GM13976 (cell line): ENCODE results near the gene ALDH16A1.
A peak's percentile ranks its signal among the peaks of the same experiment; 100 is the strongest.

Source experiments
- DNase-seq: peaks from one replicate; pipeline ENCODE4 v3.0.0; 2012; ENCODE audit warnings: low spot score
- CTCF ChIP-seq: IDR thresholded peaks from 2 replicates; pipeline ENCODE4 v1.5.1; 2012; ENCODE audit warnings: borderline replicate concordance, mild to moderate bottlenecking; ENCODE audit not compliant: insufficient read depth; ENCODE audit errors: extremely low read depth, missing control alignments, control extremely low read depth
- in situ Hi-C: fragments of 300-500 bp; cut with MboI; formaldehyde crosslinking; loops from one replicate; pipeline ENCODE4 v1.12.0; 2022; ENCODE audit warnings: low sequenced_read_pairs, mixed read lengths, inconsistent platforms; ENCODE audit not compliant: unreplicated experiment

Gene ALDH16A1

GRCh38 chr19:49433240-49433901 is 19.7 kb upstream of the ALDH16A1 start:
- no peak for DNase-seq
- TF ChIP-seq CTCF, result no peak
- in situ Hi-C loops, result loop anchor here (25.0 kb wide), 1 partner anchor 171 kb away; no protein-coding TSS in a partner anchor

GRCh38 chr19:49434907-49435583 is 18.0 kb upstream of the ALDH16A1 start:
- in situ Hi-C loops, result loop anchor here (25.0 kb wide), 1 partner anchor 173 kb away; no protein-coding TSS in a partner anchor
- TF ChIP-seq CTCF, result no peak
- no peak for DNase-seq

GRCh38 chr19:49435670-49436069 is 17.4 kb upstream of the ALDH16A1 start:
- DNase-seq, result no peak
- in situ Hi-C loops, result loop anchor here (25.0 kb wide), 1 partner anchor 173 kb away; no protein-coding TSS in a partner anchor
- no peak for TF ChIP-seq CTCF

- peak; percentile 68 for DNase-seq
- in situ Hi-C loops, result loop anchor here (25.0 kb wide), 1 partner anchor 174 kb away; no protein-coding TSS in a partner anchor
- TF ChIP-seq CTCF, result no peak
Observed at GRCh38 chr19:49436381-49437017, 16.5 kb upstream of the ALDH16A1 start.

GRCh38 chr19:49437231-49437630 is 15.8 kb upstream of the ALDH16A1 start:
- in situ Hi-C loops, result loop anchor here (25.0 kb wide), 1 partner anchor 175 kb away; no protein-coding TSS in a partner anchor
- DNase-seq, result no peak
- TF ChIP-seq CTCF, result no peak

- no peak for DNase-seq
- in situ Hi-C loops, result loop anchor here (25.0 kb wide), 1 partner anchor 176 kb away; no protein-coding TSS in a partner anchor
- TF ChIP-seq CTCF, result no peak
Observed at GRCh38 chr19:49438261-49438660, 14.8 kb upstream of the ALDH16A1 start.
